NCI-H146 (cell line): Measurements from ENCODE around the gene NFKB2.
A peak's percentile ranks its signal among the peaks of the same experiment; 100 is the strongest.

ENCODE experiments used
- DNase-seq: peaks from one replicate; lab custom pipeline; 2025; lab: John Stamatoyannopoulos, UW

The NFKB2 gene

DNA sequence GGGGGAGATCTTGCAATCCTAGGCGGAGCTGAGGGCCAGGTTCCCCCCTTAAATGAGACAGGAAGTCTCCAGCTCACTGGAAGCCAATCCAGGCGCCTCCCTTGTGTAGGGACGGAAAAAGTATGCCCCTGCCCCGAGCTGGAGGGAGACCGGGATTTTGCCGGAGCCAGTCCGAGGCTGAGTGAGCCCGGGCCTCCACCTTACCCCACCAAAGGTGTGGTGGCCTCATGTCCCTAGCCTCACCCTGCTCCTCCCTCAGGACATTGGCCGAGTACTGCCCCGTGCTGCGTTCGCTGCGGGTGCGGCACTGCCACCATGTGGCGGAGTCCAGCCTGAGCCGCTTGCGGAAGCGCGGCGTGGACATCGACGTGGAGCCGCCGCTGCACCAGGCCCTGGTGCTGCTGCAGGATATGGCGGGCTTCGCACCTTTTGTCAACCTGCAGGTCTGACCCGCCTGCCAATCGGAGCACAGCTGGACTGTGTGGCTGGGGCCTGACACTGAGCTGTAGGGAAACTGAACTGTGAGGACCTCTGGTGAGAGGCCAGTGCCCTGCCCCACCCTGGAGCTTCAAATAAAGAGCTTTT, 27.1 kb downstream of the NFKB2 start:
- DNase-seq = no peak

DNA sequence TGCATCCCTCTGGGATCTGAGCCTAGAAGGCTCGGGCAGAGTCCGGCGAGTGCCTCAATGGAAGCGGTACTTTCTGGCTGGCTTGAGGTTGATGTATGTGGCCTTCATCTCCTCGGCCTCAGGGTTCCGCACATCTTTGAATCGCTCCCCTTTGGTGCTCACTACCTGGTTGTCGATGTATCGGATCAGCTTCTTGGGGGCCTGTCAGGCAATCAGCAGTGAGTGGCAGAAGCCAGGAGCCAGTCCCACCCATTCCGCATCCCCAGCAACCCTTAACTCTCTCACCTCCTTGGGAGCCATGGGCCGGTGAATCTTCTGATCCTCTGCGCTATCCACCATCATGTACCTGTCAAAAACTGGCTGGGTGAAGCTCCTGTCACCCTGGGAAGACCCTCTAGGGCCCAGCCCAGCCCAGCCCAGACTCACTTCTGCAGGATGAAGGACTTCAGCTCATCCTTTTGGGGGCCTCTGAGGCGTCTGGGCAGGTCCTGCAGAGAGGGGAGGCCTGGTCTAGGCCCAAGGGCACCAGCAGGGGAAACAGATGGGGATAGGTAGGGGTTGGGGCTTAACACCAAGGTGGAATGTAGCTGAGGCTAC, 28.0 kb downstream of the NFKB2 start:
- DNase-seq = no peak

- DNase-seq = no peak
These were observed 28.6 kb downstream of the NFKB2 start for GRCh38 chr10:102424145-102424544.

DNA sequence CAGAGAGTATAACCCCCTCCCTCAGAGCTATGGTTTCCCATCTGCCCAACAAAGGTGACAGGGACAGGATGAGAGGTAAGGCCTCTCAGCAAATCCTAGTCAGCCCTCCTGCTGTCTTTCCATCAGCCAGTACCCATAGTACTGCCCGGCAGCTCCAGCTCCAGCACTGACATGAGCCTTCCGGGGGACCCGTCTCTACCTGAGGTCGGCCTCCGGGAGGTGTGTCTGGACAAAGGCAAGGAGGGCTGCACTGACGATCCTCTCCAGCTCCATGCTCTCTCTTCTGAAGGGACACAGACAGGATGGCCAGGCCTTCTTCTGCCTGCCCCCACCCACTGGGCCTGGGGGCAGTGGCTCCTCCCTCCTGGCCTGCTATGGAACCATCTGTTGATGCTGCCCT, 29.4 kb downstream of the NFKB2 start:
- DNase-seq = no peak

- DNase-seq = no peak
These were observed 29.9 kb downstream of the NFKB2 start for GRCh38 chr10:102425444-102425843.

- no peak for DNase-seq
These were observed 31.3 kb downstream of the NFKB2 start for GRCh38 chr10:102426803-102427287.

DNA sequence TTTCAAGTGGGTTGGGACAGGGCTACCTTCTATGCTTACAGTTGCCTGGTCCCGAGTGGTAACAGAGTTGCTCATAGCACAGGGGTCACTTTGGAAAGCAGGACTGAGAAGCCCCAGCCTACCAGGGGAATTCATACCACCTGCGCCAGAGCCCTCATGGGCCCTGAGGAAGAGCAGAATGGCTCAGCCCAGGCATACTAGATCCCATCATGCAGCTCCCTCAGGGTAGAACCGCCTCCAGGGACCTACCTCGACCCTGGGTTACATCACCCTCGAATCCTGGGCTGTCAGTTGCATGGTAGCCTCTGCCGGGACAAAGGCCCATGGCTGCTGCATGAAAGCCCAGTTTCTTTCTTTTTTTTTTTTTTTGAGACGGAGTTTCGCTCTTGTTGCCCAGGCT, 34.0 kb downstream of the NFKB2 start:
- no peak for DNase-seq

GRCh38 chr10:102431452-102432124, 36.1 kb downstream of the NFKB2 start:
- peak; percentile 45 for DNase-seq

GRCh38 chr10:102432162-102432950, 36.9 kb downstream of the NFKB2 start, which contains the start of gene CUEDC2:
TSS of gene CUEDC2 (minus strand) at chr10:102432574. CDS start at chr10:102425188, 7,386 bp downstream.
- peak; percentile 98 for DNase-seq

GRCh38 chr10:102433619-102434046, 38.1 kb downstream of the NFKB2 start:
- no peak for DNase-seq

DNA sequence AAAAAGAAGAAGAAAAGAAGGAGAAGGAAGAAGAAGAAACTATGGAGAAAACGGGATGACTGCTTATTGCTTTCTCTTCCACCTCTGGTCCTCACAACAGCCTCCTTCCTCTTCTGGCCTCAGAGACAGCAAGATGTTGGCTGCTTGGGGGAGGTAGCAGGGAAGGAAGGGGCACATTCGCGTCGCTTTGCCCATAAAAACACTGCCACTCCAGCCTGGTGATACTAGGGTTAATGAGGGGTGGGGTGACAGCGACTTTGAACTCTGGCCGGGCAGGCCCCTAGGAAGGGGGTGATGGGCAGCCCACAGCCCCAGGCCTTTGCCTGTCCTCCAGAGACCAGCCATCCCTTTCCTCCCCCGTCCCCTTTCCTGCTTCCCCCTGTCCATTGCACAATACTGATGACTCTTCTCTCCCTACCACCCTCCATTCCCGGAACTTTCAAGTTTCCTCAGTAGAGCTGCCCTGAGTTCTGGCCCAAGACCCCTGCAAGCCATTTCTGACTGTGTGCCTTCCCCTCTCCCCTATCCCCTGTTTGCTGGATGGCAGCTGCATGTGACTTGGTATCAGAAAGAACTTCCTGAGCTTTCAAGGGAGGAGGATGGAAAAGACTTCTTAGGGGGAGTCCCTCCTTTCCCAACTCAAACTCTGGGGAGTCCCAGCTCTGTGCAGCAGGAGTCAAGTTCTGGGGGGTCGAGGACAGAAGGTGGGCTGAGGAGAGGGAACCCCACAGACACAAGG, 39.1 kb downstream of the NFKB2 start:
- no peak for DNase-seq

DNA sequence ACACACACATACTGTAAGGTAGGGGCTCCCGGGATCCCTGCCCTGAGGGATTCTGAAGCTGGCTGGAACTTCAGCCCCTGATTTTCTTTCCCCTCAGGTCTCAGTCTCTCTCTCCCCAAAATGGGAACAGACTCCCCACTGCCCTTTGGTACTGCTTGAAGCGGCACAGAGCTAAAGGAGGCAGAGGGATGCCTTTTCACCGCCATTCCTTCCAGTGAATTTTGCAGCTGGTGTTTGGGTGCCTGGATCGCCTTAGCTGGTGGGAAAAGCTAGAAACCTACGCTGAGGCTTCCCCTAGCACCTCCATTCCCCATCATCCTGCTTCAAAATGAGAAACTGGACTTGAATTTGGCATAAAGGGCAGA, 39.6 kb downstream of the NFKB2 start:
- no peak for DNase-seq

GRCh38 chr10:102435529-102436233, 40.2 kb downstream of the NFKB2 start:
- no peak for DNase-seq

GRCh38 chr10:102436312-102436711, 40.8 kb downstream of the NFKB2 start:
- no peak for DNase-seq

- DNase-seq = no peak
These were observed 42.0 kb downstream of the NFKB2 start for GRCh38 chr10:102437515-102437914.

DNA sequence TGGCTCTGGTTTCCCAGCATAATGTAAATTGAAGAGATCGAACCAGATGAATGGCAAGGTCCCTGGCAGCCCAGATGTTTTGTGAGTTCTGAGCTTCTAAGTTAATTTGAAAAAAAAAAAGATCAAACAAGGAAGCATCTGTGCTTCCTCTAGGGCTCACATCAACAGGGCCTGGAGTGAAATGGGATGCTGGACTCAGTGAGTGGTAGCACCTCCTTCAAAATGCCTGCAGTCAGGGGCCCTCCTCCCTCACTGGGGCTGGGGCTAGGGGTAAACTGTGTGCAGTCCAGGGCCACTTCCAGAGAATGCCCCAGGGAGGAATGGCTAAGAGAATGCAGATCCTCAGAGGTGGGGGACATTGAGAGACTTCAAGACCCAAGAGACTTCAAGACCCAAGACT, 42.9 kb downstream of the NFKB2 start:
- DNase-seq = no peak

DNA sequence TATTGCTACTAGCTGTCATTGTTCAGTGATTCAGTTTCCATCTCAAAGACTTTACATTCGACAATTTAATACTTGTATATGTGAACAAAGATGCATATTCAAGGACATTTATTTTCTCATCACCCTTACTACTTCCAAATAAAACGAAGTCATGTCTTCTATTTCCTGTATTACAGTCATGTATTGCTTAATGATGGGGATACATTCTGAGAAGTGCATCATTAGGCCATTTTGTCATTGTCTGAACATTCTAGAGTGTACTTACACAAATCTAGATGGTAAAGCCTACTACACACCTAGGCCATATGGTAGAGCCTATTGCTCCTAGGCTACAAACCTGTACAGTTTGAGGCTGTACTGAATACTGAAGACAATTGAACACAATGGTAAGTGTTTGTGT, 49.3 kb downstream of the NFKB2 start:
- no peak for DNase-seq

GRCh38 chr10:102449321-102450123, 54.0 kb downstream of the NFKB2 start:
- peak; percentile 94 for DNase-seq

DNA sequence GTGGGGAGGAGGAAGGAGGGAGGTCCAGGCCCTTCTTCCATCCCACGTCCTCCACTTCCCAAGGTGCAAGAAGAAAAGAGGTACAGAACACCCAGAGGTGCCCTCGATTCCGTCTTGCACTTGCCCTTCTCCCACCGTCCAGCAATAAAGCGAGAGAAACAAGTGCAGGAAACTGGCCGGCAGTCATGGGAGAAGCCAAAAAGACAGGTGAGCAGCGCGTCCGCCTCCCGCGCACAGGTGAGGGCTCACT, 54.5 kb downstream of the NFKB2 start:
- no peak for DNase-seq

GRCh38 chr10:102450374-102451104, 55.0 kb downstream of the NFKB2 start:
- peak; percentile 97 for DNase-seq
